ENCODE results near the gene TREML2. TPM values are rescaled to one million over a fixed set of nuclear protein-coding genes. Genes with fewer than 3 reads are reported as not detected.

The TREML2 gene
- total RNA-seq, 4 donors from 2014 or later = 0.22 to 0.34 TPM; not detected in 2

GRCh38 chr6:41232667-41233066, 31.7 kb upstream of the TREML2 start:
- no peak for TF ChIP-seq CTCF (IDR thresholded peaks at IDR 0.05; ENCODE audit: low read depth)

- no peak for TF ChIP-seq CTCF (IDR thresholded peaks at IDR 0.05; ENCODE audit: low read depth)
Measured at GRCh38 chr6:41231246-41231645, 30.3 kb upstream of the TREML2 start.

GRCh38 chr6:41229721-41230120, 28.8 kb upstream of the TREML2 start:
- TF ChIP-seq CTCF (IDR thresholded peaks at IDR 0.05; ENCODE audit: low read depth) = no peak

- no peak for TF ChIP-seq CTCF (IDR thresholded peaks at IDR 0.05; ENCODE audit: low read depth)
Measured at GRCh38 chr6:41228616-41229015, 27.7 kb upstream of the TREML2 start.

GRCh38 chr6:41228096-41228495, 27.1 kb upstream of the TREML2 start, which contains the start of gene TREML4:
TREML4 (plus strand) TSS chr6:41228349; CDS start chr6:41228428, 79 bp downstream.
- no peak for TF ChIP-seq CTCF (IDR thresholded peaks at IDR 0.05; ENCODE audit: low read depth)

GRCh38 chr6:41226752-41227151, 25.8 kb upstream of the TREML2 start:
- no peak for TF ChIP-seq CTCF (IDR thresholded peaks at IDR 0.05; ENCODE audit: low read depth)

- no peak for TF ChIP-seq CTCF (IDR thresholded peaks at IDR 0.05; ENCODE audit: low read depth)
Measured at GRCh38 chr6:41224800-41225199, 23.9 kb upstream of the TREML2 start.
